HEK293 (cell line): ENCODE results near the gene LRRC8B.

Experiments used
- CTCF ChIA-PET: fragments of 350-600 bp; formaldehyde crosslinking; extraction: SDS; loops from one replicate; lab custom pipeline; 2021; ENCODE audit warnings: antibody characterized with exemption; lab: Yijun Ruan, JAX
- POLR2A ChIA-PET: fragments of 300-600 bp; formaldehyde crosslinking; extraction: SDS; loops from one replicate; lab custom pipeline; 2020; ENCODE audit warnings: antibody characterized with exemption, inconsistent platforms; lab: Yijun Ruan, JAX
- H3K27ac ChIP-seq: fragments of 200-500 bp; sonication (Bioruptor generic); 2 replicates; pipeline ENCODE4 v1.5.1; 2014; ENCODE audit warnings: low read depth, low read length, control low read depth, inconsistent platforms; ENCODE audit errors: extremely low read depth
- H3K36me3 ChIP-seq, 2 experiments: fragments of 200-500 bp in 1 of 2; sonication (Bioruptor generic) in 1 of 2; 1 replicate in 1 of 2; 2 replicates in 1 of 2; pipeline ENCODE4 v1.5.1; 2014 to 2017; ENCODE audit warnings: inconsistent platforms in 2 of 2, low read length in 2 of 2; ENCODE audit not compliant: control insufficient read depth in 2 of 2, insufficient read depth in 1 of 2
- H3K4me1 ChIP-seq: fragments of 200-500 bp; sonication (Bioruptor generic); 2 replicates; pipeline ENCODE4 v1.5.1; 2014; ENCODE audit warnings: mild to moderate bottlenecking, low read length, inconsistent platforms; ENCODE audit not compliant: control insufficient read depth, insufficient read depth
- H3K4me3 ChIP-seq: 2 replicates; pipeline ENCODE4 v1.5.1; 2011; ENCODE audit warnings: low read depth, mild to moderate bottlenecking, control low read depth, low read length, moderate library complexity
- H3K9me3 ChIP-seq: fragments of 200-500 bp; sonication (Bioruptor generic); 2 replicates; pipeline ENCODE4 v1.5.1; 2014; ENCODE audit warnings: low read depth, low read length, inconsistent platforms; ENCODE audit not compliant: control insufficient read depth, insufficient read depth
- SP3 ChIP-seq: fragments of 450-650 bp; formaldehyde crosslinking; IDR thresholded peaks from 2 replicates; pipeline ENCODE4 v1.5.1; 2016; ENCODE audit warnings: missing biosample characterization, missing genetic modification characterization
- ZBTB17 ChIP-seq: fragments of 450-650 bp; formaldehyde crosslinking; IDR thresholded peaks from 2 replicates; pipeline ENCODE4 v1.5.1; 2016; ENCODE audit warnings: missing biosample characterization, missing genetic modification characterization
- ZFHX2 ChIP-seq: fragments of 450-650 bp; formaldehyde crosslinking; conservative IDR thresholded peaks from 2 replicates; pipeline ENCODE4 v1.5.1; 2016; ENCODE audit warnings: missing biosample characterization, missing genetic modification characterization
- ZFP41 ChIP-seq: fragments of 450-650 bp; formaldehyde crosslinking; IDR thresholded peaks from 2 replicates; pipeline ENCODE4 v1.5.1; 2016; ENCODE audit warnings: missing biosample characterization, missing genetic modification characterization, borderline replicate concordance
- ZIC2 ChIP-seq: fragments of 450-650 bp; formaldehyde crosslinking; IDR thresholded peaks from 2 replicates; pipeline ENCODE4 v1.5.1; 2016; ENCODE audit warnings: missing biosample characterization, missing genetic modification characterization
- ZNF112 ChIP-seq: fragments of 450-650 bp; formaldehyde crosslinking; IDR thresholded peaks from 2 replicates; pipeline ENCODE4 v1.5.0; 2017; ENCODE audit warnings: missing biosample characterization, missing genetic modification characterization
- ZNF16 ChIP-seq: fragments of 450-650 bp; formaldehyde crosslinking; IDR thresholded peaks from 2 replicates; pipeline ENCODE4 v1.5.1; 2016; ENCODE audit warnings: low read depth, missing biosample characterization, missing genetic modification characterization
- ZNF184 ChIP-seq: fragments of 450-650 bp; IDR thresholded peaks from 2 replicates; pipeline ENCODE4 v1.5.1; 2018; ENCODE audit warnings: missing biosample characterization, mild to moderate bottlenecking, missing genetic modification characterization
- ZNF2 ChIP-seq: fragments of 450-650 bp; formaldehyde crosslinking; IDR thresholded peaks from 2 replicates; pipeline ENCODE4 v1.5.1; 2016; ENCODE audit warnings: missing biosample characterization, missing genetic modification characterization
- ZNF239 ChIP-seq: fragments of 450-650 bp; formaldehyde crosslinking; IDR thresholded peaks from 2 replicates; pipeline ENCODE4 v1.5.1; 2016; ENCODE audit warnings: missing biosample characterization, missing genetic modification characterization
- ZNF248 ChIP-seq: fragments of 450-650 bp; formaldehyde crosslinking; IDR thresholded peaks from 2 replicates; pipeline ENCODE4 v1.5.1; 2017; ENCODE audit warnings: missing biosample characterization, missing genetic modification characterization
- ZNF302 ChIP-seq: fragments of 450-650 bp; formaldehyde crosslinking; IDR thresholded peaks from 2 replicates; pipeline ENCODE4 v1.5.1; 2016; ENCODE audit warnings: missing biosample characterization, missing genetic modification characterization, low read depth
- ZNF664 ChIP-seq: fragments of 450-650 bp; formaldehyde crosslinking; IDR thresholded peaks from 2 replicates; pipeline ENCODE4 v1.5.1; 2016; ENCODE audit warnings: missing biosample characterization, missing genetic modification characterization
- ZNF670 ChIP-seq: fragments of 450-650 bp; formaldehyde crosslinking; IDR thresholded peaks from 2 replicates; pipeline ENCODE4 v1.5.1; 2016; ENCODE audit warnings: missing biosample characterization, missing genetic modification characterization, low read depth
- ZNF704 ChIP-seq: fragments of 450-650 bp; formaldehyde crosslinking; IDR thresholded peaks from 2 replicates; pipeline ENCODE4 v1.5.1; 2016; ENCODE audit warnings: missing biosample characterization, missing genetic modification characterization
- ZNF707 ChIP-seq: fragments of 450-650 bp; formaldehyde crosslinking; IDR thresholded peaks from 2 replicates; pipeline ENCODE4 v1.5.1; 2016; ENCODE audit warnings: missing biosample characterization, missing genetic modification characterization
- ZSCAN16 ChIP-seq: fragments of 450-650 bp; formaldehyde crosslinking; IDR thresholded peaks from 2 replicates; pipeline ENCODE4 v1.5.1; 2016; ENCODE audit warnings: missing biosample characterization, missing genetic modification characterization
- ZSCAN30 ChIP-seq: fragments of 450-650 bp; IDR thresholded peaks from 2 replicates; pipeline ENCODE4 v1.5.1; 2018; ENCODE audit warnings: missing biosample characterization, mild to moderate bottlenecking, missing genetic modification characterization, moderate library complexity

LRRC8B gene

GRCh38 chr1:89605692-89606091 is 81.1 kb downstream of the LRRC8B start:
- H3K36me3 ChIP-seq = no peaks in the 10 kb centered on the region
- ChIA-PET POLR2A (no interaction called here), CTCF (interaction anchor here (1.2 kb wide), 1 partner anchor 8 kb away, joined by 5 read pairs; no protein-coding TSS in a partner anchor)
- no peaks in the 10 kb centered on the region for H3K4me1 ChIP-seq
- no peaks in the 10 kb centered on the region for H3K9me3 ChIP-seq
- H3K27ac ChIP-seq = no peak overlapping the region
- TF ChIP-seq ZBTB17 (tag by site-specific recombination) (no peak), ZFHX2 (tag by site-specific recombination) (peak; percentile 63), ZNF112 (tag by site-specific recombination) (no peak), ZNF184 (tag by site-specific recombination) (no peak)
- TF ChIP-seq, all 188 proteins: peak for 1
- no peak overlapping the region for H3K4me3 ChIP-seq

- POLR2A ChIA-PET = no interaction called here
- CTCF ChIA-PET = interaction anchor here (0.9 kb wide), 1 partner anchor 124 kb away, joined by 3 read pairs; no protein-coding TSS in a partner anchor
- no peak overlapping the region for H3K4me3 ChIP-seq
- H3K9me3 ChIP-seq = no peaks in the 10 kb centered on the region
- H3K36me3 ChIP-seq = no peaks in the 10 kb centered on the region
- H3K4me1 ChIP-seq = no peaks in the 10 kb centered on the region
- no peak overlapping the region for H3K27ac ChIP-seq
- TF ChIP-seq SP3 (tag by site-specific recombination) (no peak), ZNF239 (no peak), ZIC2 (no peak), ZNF248 (tag by site-specific recombination) (no peak), ZFP41 (tag by site-specific recombination) (no peak), ZSCAN16 (tag by site-specific recombination) (no peak), ZNF2 (tag by site-specific recombination) (no peak)
- TF ChIP-seq, all 188 proteins: peak for 0
Measured at GRCh38 chr1:89606227-89606980, 81.8 kb downstream of the LRRC8B start.

DNA sequence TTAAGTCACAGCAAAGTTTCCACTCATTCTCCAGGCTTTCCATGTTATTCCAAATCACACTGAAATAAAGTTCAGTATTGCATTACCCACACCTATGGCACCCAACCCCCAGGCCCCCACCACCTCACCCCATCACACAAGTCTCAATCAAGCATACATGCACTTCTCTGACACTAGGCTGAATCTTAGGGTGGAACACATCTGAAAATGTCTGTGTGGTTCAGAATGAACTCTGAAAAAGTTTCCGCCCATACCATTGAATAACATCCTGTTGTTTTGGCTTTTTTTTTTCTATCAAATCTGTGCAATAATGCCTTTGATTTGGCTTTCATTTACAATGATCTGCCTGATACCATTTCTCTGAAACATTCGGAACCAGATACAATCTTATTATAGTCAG is 82.5 kb downstream of the LRRC8B start:
- no peak for TF ChIP-seq ZNF704 (tag by site-specific recombination)
- TF ChIP-seq ZSCAN30 (tag by site-specific recombination) = no peak
- no peak for TF ChIP-seq ZNF248 (tag by site-specific recombination)
- TF ChIP-seq ZNF664 = no peak
- no peak for TF ChIP-seq ZNF302 (tag by site-specific recombination)
- no peak for TF ChIP-seq ZNF16 (tag by site-specific recombination)
- TF ChIP-seq ZNF707 (tag by site-specific recombination) = no peak
- TF ChIP-seq ZNF670 (tag by site-specific recombination) = no peak
- no peaks in the 10 kb centered on the region for H3K4me1 ChIP-seq
- H3K4me3 ChIP-seq = no peak overlapping the region
- ChIA-PET CTCF (interaction anchor here (0.9 kb wide), 1 partner anchor 125 kb away, joined by 3 read pairs; no protein-coding TSS in a partner anchor), POLR2A (no interaction called here)
- H3K27ac ChIP-seq = no peak overlapping the region
- H3K36me3 ChIP-seq = no peaks in the 10 kb centered on the region
- H3K9me3 ChIP-seq = no peaks in the 10 kb centered on the region
